Epithelial cell of proximal tubule (primary cell): ENCODE data around the gene NOP58. TPM values are rescaled to one million over a fixed set of nuclear protein-coding genes. Genes with fewer than 3 reads are reported as not detected.
"Not testable (repeated sequence)": the region's sequence is repeated elsewhere in the genome, so short reads cannot be mapped to it uniquely, and the experiment has no call there.

Experiments
- DNase-seq: peaks from one replicate; pipeline ENCODE4 v3.0.0-alpha.2; 2011; ENCODE audit warnings: low read depth
- H3K4me3 ChIP-seq: 2 replicates; pipeline ENCODE4 v1.5.1; 2011; ENCODE audit warnings: low read depth, mild to moderate bottlenecking, low read length
- total RNA-seq: library from RNA; depleted of rRNA; stranded (reverse); fragments of >200 nt; gene quantifications from 2 replicates; pipeline ENCODE4 v1.2.3, GENCODE V29; 2015
- TF ChIP-seq, protein P1 (sequence below): conservative IDR thresholded peaks from 2 replicates; pipeline ENCODE4 v1.5.1; 2012; ENCODE audit warnings: low read depth, mild to moderate bottlenecking, low read length

The NOP58 gene
- total RNA-seq, 1 donor from 2014 or later = 79.0 TPM

DNA sequence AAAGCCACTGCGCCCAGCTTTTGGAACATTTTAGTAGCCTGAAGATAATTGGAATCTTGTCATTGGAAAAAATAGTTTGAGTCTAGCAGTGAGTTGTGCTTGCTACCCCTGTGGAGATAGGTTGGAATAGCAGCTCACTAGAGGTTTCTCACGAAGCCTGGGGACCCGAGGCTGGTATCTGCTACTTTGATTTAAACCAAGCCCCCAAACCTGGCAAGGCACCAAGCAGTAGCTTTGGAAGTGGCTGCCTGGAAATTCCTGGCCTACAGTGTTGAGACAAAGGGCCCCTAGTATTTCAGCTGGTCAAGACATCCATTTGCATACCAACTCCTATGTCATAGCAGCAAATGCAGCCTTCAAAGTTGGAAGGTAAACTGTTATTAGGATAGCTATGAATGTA lies 42.1 kb downstream of the NOP58 start:
- TF ChIP-seq, protein P1, sequence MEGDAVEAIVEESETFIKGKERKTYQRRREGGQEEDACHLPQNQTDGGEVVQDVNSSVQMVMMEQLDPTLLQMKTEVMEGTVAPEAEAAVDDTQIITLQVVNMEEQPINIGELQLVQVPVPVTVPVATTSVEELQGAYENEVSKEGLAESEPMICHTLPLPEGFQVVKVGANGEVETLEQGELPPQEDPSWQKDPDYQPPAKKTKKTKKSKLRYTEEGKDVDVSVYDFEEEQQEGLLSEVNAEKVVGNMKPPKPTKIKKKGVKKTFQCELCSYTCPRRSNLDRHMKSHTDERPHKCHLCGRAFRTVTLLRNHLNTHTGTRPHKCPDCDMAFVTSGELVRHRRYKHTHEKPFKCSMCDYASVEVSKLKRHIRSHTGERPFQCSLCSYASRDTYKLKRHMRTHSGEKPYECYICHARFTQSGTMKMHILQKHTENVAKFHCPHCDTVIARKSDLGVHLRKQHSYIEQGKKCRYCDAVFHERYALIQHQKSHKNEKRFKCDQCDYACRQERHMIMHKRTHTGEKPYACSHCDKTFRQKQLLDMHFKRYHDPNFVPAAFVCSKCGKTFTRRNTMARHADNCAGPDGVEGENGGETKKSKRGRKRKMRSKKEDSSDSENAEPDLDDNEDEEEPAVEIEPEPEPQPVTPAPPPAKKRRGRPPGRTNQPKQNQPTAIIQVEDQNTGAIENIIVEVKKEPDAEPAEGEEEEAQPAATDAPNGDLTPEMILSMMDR = no peak
- DNase-seq = no peak

DNA sequence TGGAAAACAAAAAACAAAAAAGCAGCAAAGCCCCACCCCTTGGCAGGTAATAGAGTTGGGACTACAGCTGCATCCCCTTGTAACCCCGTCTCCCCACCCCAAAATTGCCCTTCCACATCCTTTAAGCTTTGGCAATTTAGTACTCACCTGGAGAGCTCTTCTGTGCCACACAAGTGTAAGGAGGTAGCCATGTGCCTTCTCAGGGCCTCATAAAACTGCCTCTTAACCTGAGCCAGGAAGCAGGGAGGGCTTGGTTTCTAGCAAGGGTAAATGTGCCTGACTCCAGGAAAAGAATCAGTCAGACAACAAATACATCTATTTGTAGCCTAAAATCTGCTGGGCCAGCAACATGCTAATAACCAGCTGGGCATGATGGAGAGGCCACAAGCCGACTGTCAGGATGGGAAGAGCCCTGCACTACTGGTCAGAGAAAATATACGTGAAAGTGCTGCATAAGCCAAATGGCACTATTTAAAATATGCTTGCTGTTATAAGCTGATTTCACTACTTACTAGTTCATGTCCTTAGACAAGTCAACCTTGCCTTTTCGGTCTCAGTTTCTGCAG lies 46.3 kb downstream of the NOP58 start:
- TF ChIP-seq, protein P1 = no peak
- H3K4me3 ChIP-seq = no peak overlapping the region
- no peak for DNase-seq

More for the DNA sequence above, 42.1 kb downstream of the NOP58 start:
- H3K4me3 ChIP-seq = no peak overlapping the region

DNA sequence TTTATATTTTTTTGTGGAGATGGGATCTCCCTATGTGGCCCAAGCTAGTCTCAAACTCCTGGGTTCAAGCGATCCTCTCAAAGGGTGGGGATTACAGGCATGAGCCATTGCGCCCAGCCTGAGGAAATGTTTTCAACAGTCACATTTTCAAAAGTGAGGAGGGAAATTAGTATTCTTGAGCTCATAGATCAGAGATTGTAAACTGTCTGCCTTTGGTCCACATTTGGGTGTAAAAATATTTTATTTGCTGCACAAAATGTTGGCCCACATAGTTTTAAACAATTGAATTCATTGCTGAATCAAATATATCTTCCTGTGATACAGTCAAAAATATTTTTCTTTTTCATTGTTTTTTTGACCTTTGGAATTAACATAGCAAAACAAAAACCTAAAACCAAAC lies 48.6 kb downstream of the NOP58 start:
- DNase-seq = no peak
- TF ChIP-seq, protein P1 = no peak
- H3K4me3 ChIP-seq = no peak overlapping the region

DNA sequence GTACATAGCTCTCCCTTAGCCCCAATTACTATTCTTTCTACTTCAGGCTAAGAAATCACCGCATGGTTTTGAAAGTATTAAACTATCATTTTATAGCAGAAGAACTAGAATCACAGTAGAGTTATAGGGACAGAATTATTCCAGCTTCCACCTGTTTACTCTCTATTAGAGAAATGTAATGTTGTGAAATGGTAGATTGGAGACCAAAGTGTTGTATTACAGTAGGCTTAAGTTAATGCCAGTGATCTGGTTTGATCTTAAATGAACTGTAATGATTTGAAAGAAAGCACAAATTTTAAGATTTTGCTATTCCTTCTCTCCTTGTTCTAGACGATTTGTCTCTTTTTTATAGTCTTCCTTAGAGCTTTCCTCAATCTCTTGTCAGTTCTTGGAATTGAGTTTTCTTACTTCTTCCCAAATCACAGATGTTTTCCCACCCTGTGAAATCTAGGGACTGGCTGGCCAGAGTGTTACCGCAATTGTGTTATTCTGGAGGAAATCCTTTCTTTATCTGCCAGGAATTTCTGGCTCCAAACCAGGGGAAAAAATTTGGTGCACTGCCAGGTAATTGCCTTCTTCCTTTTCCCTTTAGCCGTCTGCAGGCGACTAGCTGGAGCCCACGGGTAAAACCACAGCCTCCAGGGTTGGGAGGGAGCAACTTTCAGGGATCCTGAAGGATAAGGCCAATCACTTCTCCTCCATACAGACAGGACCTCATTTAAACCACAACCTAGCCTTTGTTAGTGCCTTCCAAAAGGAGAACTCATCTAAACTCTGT lies 51.7 kb downstream of the NOP58 start:
- DNase-seq = peak; percentile 27
- TF ChIP-seq, protein P1 = no peak
- no peak overlapping the region for H3K4me3 ChIP-seq

DNA sequence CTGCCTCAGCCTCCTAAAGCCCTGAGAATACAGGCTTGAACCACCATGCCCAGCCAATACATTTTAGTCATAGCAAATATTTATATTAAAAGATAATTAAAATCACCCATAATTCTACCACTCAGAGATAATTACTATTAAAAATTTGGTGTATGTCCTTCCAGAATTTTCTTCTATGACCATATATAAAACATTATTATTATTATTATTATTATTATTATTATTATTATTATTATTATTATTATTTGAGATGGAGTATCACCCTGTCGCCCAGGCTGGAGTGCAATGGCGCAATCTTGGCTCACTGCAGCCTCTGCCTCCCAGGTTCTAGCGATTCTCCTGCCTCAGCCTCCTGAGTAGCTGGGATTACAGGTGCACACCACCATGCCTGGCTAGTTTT lies 54.8 kb downstream of the NOP58 start:
- not testable (repeated sequence) for H3K4me3 ChIP-seq, DNase-seq

DNA sequence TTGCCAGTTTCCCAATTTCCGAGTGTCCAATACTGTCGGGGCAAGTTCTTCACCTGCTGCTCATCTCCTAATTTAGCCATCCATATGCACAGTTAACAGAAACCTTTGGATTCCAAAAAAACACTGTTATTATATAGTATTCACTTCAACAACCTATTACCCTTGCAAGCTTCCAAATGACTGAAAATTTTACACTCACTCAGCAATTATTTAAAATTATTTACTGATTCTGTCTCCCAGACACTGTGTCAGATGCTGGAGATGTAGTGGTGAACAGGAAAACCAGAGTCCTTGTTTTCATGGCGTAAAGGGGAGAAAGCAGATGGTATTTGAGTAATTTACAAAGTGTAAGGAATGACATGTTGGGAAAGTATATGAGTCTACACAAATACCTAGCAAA lies 56.9 kb downstream of the NOP58 start:
- TF ChIP-seq, protein P1 = no peak
- no peak overlapping the region for H3K4me3 ChIP-seq
- DNase-seq = no peak

DNA sequence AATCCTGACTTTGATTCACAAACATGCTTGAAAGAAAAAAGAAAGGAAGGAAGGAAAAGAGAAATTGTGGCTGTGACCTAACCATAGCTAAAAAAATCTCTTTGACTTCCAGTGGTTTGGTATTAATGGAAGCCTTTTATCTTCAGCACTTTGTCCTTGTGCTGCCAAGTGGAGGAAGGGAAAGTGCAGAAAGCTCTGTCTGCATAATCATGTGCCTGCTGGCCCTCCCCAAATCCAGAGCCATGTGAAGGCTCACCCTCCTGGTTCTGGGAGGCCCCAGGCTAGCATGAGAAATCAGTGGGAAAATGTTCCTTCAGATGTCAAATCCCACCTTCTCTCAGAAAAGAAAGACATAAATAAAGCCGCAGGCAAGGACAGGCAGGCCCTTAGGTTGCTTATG lies 62.3 kb downstream of the NOP58 start:
- no peak for DNase-seq
- no peak overlapping the region for H3K4me3 ChIP-seq
- TF ChIP-seq, protein P1 = no peak
